Stimulated activated memory B cell treated with anti-CD40 and anti-IgM and Interleukin-4, amounts not matched to agents 10 μg/mL and 1 μg/mL and 100 μg/mL, for 72 hours (primary cell): ENCODE results near the gene RREB1.
A peak's percentile ranks its signal among the peaks of the same experiment; 100 is the strongest.

Experiments
- ATAC-seq: fragments of 150-1000 bp; cut with Tn5 transposase; 2 replicates; pipeline ENCODE4 v1.10.0; 2021
- H3K27ac Mint-ChIP-seq: one replicate; pipeline ENCODE4 v1.8.0; 2022; ENCODE audit warnings: mild to moderate bottlenecking, mixed read lengths
- H3K27me3 Mint-ChIP-seq: one replicate; pipeline ENCODE4 v1.8.0; 2022; ENCODE audit warnings: mixed read lengths
- H3K36me3 Mint-ChIP-seq: one replicate; pipeline ENCODE4 v1.8.0; 2022; ENCODE audit warnings: mixed read lengths
- H3K4me1 Mint-ChIP-seq: one replicate; pipeline ENCODE4 v1.8.0; 2022; ENCODE audit warnings: mixed read lengths
- H3K4me3 Mint-ChIP-seq: one replicate; pipeline ENCODE4 v1.8.0; 2022; ENCODE audit warnings: mild to moderate bottlenecking, moderate library complexity, mixed read lengths
- H3K9me3 Mint-ChIP-seq: one replicate; pipeline ENCODE4 v1.8.0; 2022; ENCODE audit warnings: mixed read lengths

The RREB1 gene

DNA sequence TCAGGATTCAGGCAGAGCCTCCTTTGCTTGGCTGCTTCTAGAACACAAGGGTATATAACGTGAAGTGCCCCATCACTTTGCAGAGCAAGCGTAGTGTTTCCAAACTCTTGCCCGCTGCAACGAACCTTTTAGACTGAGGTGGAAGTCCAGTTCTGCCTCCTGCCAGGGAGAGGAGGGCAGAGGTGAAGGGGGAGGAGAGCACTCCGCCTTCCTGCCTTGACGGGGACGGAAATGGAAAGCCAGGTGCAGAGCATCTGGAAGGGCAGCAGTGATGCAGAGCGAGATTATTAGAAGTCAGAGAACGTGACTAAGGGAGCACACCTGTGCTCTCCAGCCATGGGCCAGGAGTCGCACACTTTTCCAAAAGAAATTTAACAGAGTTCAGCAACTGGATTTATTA lies 63.4 kb downstream of the RREB1 start:
- H3K4me3 Mint-ChIP-seq = no peak overlapping the region
- no peaks in the 10 kb centered on the region for H3K9me3 Mint-ChIP-seq
- ATAC-seq = no peak
- H3K27ac Mint-ChIP-seq = peak overlapping the region; percentile 60
- H3K36me3 Mint-ChIP-seq = peaks cover 10% of the 10 kb centered on the region
- peaks cover 63% of the 10 kb centered on the region for H3K4me1 Mint-ChIP-seq
- H3K27me3 Mint-ChIP-seq = no peaks in the 10 kb centered on the region

DNA sequence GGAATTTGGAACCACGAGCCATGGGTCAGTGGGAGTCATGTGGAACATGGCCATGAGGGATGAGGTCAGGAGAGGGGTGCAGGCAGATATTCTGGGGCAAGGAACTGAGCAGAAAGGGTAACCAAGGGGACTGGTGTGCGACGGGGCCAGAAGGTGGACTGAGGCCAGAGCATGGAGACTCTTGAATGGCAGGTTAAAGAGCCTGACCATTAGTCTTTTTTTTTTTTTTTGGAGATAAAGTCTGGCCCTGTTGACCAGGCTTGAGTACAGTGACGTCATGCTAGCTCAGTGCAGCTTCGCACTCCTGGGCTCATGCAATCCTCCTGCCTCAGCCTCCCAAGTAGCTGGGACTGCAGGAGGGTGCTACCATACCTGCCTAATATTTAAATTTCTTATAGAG lies 64.0 kb downstream of the RREB1 start:
- Mint-ChIP-seq H3K4me3 (no peak overlapping the region), H3K27ac (no peak overlapping the region), H3K27me3 (no peaks in the 10 kb centered on the region), H3K9me3 (no peaks in the 10 kb centered on the region), H3K4me1 (peaks cover 57% of the 10 kb centered on the region), H3K36me3 (peaks cover 10% of the 10 kb centered on the region)
- ATAC-seq = no peak

DNA sequence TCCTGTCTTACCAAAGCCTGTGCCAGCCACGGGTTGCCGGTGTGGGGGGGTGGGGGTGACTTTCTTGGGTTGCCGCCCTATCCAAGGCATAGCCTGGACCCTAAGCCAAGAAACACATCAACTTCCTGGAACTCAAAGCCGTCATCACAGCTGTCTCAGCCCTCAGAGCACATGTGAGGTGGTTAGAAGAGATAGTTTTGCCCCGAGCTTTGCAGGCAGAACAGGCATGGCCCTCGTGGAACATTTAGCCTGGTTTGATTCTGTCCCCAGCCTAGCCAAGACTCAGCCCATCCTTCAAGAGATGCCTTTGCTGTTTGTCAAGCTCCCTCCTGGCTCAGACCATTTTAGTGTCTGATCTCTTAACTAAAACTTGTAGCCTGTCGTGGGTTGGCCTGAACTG lies 64.9 kb downstream of the RREB1 start:
- no peaks in the 10 kb centered on the region for H3K27me3 Mint-ChIP-seq
- no peaks in the 10 kb centered on the region for H3K9me3 Mint-ChIP-seq
- H3K4me1 Mint-ChIP-seq = peaks cover 48% of the 10 kb centered on the region
- H3K27ac Mint-ChIP-seq = no peak overlapping the region
- no peak overlapping the region for H3K4me3 Mint-ChIP-seq
- H3K36me3 Mint-ChIP-seq = peaks cover 15% of the 10 kb centered on the region
- ATAC-seq = no peak

DNA sequence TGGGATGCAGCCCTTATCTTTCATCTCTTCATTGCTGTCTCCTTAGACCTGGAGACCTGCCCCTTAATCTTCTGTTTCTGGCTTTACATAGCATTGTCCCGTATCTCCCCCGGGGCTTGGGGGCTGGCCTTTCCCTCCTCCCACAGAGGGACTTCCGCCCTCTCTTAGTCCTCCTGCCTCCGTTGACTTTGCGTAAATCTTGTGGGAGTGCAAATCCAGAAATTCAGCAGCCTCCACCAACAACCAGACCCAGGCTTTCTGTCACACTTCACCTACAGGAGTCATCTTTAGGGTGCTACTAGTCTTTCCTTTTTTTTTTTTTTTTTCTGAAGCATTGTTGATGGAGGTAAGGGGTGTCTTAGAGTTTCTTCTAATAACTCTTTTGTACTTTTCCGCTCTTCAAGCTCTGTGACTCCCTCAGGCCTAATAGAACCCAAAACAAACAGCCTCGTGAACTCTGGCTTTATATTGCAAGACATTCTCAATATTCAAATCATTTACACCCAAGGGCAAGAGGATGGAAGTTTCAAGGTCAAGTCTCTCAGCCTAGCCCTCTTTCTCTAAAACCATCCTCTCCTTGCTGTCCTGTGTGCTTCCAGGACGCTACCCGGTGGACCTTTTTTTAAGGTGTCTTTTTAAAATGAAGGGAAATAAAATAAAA lies 66.2 kb downstream of the RREB1 start:
- Mint-ChIP-seq H3K27me3 (no peaks in the 10 kb centered on the region), H3K4me1 (peaks cover 37% of the 10 kb centered on the region), H3K27ac (peak overlapping the region; percentile 38)

DNA sequence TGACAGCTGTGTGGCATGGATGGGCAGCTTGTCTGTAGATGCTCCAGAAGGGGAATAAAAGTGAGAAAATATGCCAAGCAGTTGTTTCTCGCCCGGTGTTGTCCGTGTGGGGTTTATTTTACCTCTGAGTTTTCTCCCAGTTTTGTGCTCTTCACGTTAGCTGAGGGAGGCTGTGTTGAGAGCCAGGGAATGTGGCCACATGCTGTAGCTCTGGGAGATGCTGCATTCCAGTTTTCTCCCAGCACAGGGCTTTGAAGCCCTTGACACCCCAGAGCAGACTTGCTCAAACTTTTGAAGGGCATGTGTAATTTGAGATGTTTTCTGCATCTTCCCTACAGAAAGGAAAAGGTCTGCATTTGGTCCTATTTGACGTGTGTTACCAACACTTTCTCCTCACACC lies 67.7 kb downstream of the RREB1 start:
- no peak overlapping the region for H3K27ac Mint-ChIP-seq
- no peaks in the 10 kb centered on the region for H3K27me3 Mint-ChIP-seq
- H3K4me3 Mint-ChIP-seq = no peak overlapping the region
- H3K4me1 Mint-ChIP-seq = peaks cover 22% of the 10 kb centered on the region
- no peaks in the 10 kb centered on the region for H3K9me3 Mint-ChIP-seq
- peaks cover 32% of the 10 kb centered on the region for H3K36me3 Mint-ChIP-seq
- no peak for ATAC-seq

More for the DNA sequence above, 66.2 kb downstream of the RREB1 start:
- no peak overlapping the region for H3K4me3 Mint-ChIP-seq
- H3K9me3 Mint-ChIP-seq = no peaks in the 10 kb centered on the region
- peaks cover 25% of the 10 kb centered on the region for H3K36me3 Mint-ChIP-seq
- ATAC-seq = no peak

DNA sequence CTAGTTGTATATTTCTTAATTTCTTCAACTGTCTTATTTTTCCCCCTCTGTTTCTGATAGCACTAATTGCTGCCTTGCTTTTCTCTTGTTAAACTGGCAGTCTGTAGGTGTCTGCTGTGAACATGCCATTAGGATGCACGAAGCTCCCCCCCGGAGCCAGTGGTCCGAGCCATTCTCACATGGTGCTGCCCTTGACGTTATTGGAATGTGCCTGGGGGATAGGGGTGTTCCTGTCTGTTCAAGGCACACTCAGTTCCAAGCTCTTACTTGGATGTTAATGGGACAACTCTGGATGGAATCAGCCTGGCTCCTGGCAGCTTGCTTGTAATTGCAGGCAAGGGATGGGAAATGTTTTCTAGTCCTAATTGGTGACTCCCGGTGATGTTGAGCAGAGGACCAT lies 68.4 kb downstream of the RREB1 start:
- H3K9me3 Mint-ChIP-seq = no peaks in the 10 kb centered on the region
- ATAC-seq = no peak
- H3K4me1 Mint-ChIP-seq = peaks cover 14% of the 10 kb centered on the region
- H3K36me3 Mint-ChIP-seq = peaks cover 35% of the 10 kb centered on the region
- H3K27ac Mint-ChIP-seq = no peak overlapping the region
- H3K27me3 Mint-ChIP-seq = no peaks in the 10 kb centered on the region
- H3K4me3 Mint-ChIP-seq = no peak overlapping the region

DNA sequence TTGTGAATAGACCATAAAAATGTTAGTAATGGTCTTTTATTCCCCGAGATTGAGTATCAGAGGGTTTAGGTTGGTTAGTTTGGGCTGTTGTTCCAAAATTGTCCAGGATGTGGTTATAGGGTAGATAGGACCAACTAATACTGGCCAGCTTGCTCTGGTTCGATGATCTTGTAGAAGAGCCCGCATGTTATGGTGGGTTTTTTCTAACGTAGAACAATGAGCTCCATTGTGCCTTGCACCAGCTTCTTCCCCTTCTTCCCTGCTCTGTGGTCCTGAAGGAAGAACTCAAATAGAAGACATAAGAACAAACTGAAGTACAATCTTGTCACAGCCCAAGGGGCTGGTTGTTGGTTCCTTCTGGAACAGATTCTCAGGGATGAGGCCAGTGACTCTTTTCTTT lies 70.5 kb downstream of the RREB1 start:
- Mint-ChIP-seq H3K9me3 (no peaks in the 10 kb centered on the region), H3K4me3 (no peak overlapping the region), H3K4me1 (peaks cover 8% of the 10 kb centered on the region), H3K27me3 (no peaks in the 10 kb centered on the region), H3K36me3 (peaks cover 50% of the 10 kb centered on the region), H3K27ac (no peak overlapping the region)
- no peak for ATAC-seq

DNA sequence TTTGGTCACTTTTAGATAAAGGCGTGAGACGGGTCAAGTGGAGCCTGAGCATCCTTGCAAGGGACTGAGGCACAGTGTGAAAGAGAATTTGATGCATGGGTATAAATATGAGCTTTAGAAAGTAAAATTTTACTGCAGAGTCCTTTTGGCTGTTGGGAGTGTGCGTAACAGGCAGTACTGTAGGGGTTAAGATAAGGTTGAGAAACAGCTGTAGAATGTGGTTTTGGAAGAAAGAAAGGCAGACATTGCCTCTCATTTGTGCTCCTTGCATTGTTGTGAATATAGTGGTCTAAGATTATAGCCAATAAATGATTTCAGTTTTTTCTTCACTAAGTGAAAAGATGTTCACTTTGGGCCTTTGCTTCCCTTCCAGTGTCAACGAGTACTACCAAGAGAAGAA lies 73.0 kb downstream of the RREB1 start:
- Mint-ChIP-seq H3K27me3 (no peaks in the 10 kb centered on the region), H3K9me3 (no peaks in the 10 kb centered on the region), H3K4me1 (peaks cover under 1% of the 10 kb centered on the region), H3K4me3 (no peak overlapping the region), H3K36me3 (peaks cover 66% of the 10 kb centered on the region), H3K27ac (no peak overlapping the region)
- no peak for ATAC-seq

DNA sequence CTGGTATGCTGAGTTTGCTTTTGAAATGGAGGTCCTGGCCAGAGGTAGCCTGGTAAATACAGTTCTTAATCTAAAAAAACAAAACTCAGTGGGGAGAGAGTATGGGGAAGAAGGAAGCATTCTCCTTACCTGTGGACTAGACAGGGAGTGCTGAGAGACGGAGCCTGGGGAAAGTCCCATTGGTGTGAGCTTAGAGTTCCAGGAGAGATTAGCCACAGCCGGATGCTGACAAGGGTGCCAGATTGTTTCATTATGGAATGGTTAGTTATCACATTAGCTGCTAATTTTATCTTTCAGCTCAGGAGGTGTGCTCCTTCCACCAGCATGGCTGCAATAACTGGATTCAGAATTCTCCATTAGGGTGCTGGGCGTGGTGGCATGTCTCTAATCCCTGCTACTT lies 75.9 kb downstream of the RREB1 start:
- no peaks in the 10 kb centered on the region for H3K27me3 Mint-ChIP-seq
- H3K4me1 Mint-ChIP-seq = peaks cover 19% of the 10 kb centered on the region
- peaks cover 75% of the 10 kb centered on the region for H3K36me3 Mint-ChIP-seq
- H3K4me3 Mint-ChIP-seq = no peak overlapping the region
- no peak for ATAC-seq
- H3K9me3 Mint-ChIP-seq = no peaks in the 10 kb centered on the region
- H3K27ac Mint-ChIP-seq = no peak overlapping the region

DNA sequence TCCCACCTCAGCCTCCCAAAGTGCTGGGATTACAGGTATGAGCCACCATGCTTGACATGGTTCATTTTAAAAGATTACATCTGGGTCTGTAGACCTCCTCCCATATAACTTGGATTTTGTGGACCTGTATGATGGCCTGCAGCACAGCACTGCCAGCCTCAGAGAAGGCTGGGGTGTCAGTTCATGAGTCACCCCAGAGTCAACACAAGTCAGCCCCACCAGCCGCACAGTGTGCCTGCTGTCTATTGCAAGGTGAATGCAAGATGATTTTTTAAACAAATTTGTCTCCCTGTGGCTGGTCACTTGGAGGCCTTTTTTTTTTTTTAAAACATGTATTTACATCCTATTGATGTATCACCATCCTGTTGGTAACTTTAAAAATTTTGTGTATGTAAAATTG lies 76.7 kb downstream of the RREB1 start:
- Mint-ChIP-seq H3K36me3 (peaks cover 76% of the 10 kb centered on the region), H3K27me3 (no peaks in the 10 kb centered on the region), H3K4me1 (peaks cover 22% of the 10 kb centered on the region)

DNA sequence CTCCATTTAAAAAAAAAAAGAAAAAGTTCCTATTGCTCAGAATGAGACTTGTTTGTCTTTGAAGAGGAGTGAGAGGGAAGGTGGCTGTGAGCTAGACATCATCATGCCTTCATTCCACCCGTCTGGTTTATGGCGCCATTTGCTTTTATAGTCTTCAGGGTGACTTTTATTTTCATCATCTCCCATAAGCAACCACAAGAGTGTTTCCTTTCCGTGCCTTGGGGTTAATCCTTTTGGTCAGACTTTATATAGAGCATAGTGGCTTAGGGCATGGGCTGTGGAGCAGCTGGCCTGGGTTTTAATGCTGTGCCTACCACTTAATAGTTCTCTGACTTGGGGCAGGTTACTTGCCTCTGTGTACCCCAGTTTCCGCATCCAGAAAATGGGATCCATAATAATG lies 77.8 kb downstream of the RREB1 start:
- no peaks in the 10 kb centered on the region for H3K27me3 Mint-ChIP-seq
- H3K4me3 Mint-ChIP-seq = no peak overlapping the region
- peaks cover 80% of the 10 kb centered on the region for H3K36me3 Mint-ChIP-seq
- H3K4me1 Mint-ChIP-seq = peaks cover 22% of the 10 kb centered on the region
- no peak overlapping the region for H3K27ac Mint-ChIP-seq
- no peak for ATAC-seq
- no peaks in the 10 kb centered on the region for H3K9me3 Mint-ChIP-seq

More for the DNA sequence above, 76.7 kb downstream of the RREB1 start:
- no peak overlapping the region for H3K27ac Mint-ChIP-seq
- H3K9me3 Mint-ChIP-seq = no peaks in the 10 kb centered on the region
- H3K4me3 Mint-ChIP-seq = no peak overlapping the region
- ATAC-seq = no peak

DNA sequence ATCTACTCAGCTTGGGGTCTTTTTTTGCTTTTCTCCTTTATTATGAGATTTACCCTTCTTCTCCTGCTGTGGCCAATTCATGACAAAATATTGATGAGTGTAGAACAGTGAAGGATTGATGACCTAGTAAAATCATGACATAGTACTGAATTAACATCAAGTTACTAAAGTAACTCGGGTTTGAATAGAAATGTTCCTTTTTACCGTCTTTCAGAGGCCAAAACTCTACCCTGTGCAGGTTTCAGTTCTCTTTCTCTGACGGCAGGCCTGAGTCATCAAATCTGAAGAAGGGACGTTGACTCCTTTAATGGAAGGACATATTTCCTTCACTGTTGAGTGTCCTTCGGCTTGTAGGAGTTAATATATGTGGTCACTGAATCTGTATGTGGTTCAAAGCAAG lies 80.7 kb downstream of the RREB1 start:
- peak overlapping the region; percentile 77 for H3K27ac Mint-ChIP-seq
- peaks cover 22% of the 10 kb centered on the region for H3K4me1 Mint-ChIP-seq
- no peaks in the 10 kb centered on the region for H3K9me3 Mint-ChIP-seq
- ATAC-seq = peak; percentile 89
- peaks cover 80% of the 10 kb centered on the region for H3K36me3 Mint-ChIP-seq
- H3K4me3 Mint-ChIP-seq = no peak overlapping the region
- H3K27me3 Mint-ChIP-seq = no peaks in the 10 kb centered on the region

DNA sequence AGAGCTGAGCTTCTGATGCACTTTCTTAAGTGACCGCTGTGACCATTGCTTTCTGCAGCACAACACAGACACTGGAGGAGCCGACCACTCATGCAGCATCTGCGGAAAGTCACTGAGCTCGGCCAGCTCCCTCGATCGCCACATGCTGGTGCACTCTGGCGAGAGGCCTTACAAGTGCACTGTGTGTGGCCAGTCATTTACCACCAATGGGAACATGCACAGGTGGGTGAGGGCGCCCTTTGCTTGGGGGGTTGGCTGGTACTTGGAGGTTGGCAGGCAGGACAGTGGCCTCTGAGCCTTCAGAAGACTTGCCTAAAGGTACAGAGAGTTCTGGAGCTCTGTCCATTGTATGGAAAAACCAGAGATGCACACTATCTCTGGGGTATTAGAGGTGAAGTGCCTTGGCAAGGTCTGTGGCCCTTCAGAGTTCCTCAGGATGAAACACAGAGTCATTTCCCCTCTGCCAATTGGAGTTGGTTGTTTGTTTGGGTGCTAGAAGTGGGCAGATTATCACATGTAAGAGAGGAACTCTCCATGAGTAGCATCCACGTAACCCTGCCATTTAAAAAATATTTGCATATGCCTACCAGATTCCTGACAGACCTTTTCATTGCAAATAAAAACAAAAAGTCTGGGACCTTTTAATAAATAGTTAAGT lies 81.5 kb downstream of the RREB1 start:
- Mint-ChIP-seq H3K27me3 (no peaks in the 10 kb centered on the region), H3K9me3 (no peaks in the 10 kb centered on the region), H3K36me3 (peaks cover 79% of the 10 kb centered on the region), H3K27ac (peak overlapping the region; percentile 77), H3K4me3 (no peak overlapping the region), H3K4me1 (peaks cover 22% of the 10 kb centered on the region)
- no peak for ATAC-seq

DNA sequence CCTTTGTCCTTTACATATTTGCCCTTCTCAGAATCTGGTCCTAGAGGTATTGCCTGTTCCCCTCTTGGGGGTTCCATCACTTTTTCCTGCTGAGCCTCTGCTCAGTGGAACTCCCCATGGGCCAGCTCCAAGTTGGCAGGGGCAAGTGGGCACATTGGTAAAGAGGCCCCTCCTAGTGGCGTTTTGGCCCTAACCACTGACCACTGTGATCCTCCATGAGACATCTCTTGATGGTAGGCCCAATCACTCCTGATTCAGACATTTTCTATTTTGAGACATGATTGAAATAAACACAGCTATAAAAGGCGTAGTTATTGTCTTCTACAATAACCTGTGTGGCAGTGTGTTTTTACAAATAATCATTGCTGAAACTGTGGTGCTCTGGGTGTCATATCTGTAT lies 83.0 kb downstream of the RREB1 start:
- Mint-ChIP-seq H3K9me3 (no peaks in the 10 kb centered on the region), H3K27me3 (no peaks in the 10 kb centered on the region), H3K4me1 (peaks cover 25% of the 10 kb centered on the region), H3K27ac (peak overlapping the region; percentile 11), H3K4me3 (no peak overlapping the region), H3K36me3 (peaks cover 72% of the 10 kb centered on the region)
- no peak for ATAC-seq

DNA sequence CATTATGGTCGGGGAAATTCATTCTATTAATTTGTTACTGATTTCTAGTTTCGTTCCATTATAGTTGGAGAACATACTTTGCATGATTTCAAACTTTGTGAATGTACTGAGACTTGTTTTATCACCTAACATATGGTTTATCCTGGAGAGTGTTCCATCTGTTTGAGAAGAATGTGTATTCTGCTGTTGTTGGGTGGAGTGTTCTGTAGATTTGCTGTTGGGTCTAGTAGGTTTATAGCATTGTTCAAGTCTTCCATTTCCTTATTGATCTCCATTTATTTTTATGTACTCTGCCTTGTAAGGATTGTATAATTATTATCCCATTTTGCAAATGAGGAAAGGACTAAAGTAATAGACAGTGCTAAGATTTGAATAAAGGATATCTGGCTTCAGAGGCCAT lies 85.4 kb downstream of the RREB1 start:
- H3K9me3 Mint-ChIP-seq = no peaks in the 10 kb centered on the region
- H3K4me3 Mint-ChIP-seq = no peak overlapping the region
- peaks cover 68% of the 10 kb centered on the region for H3K36me3 Mint-ChIP-seq
- ATAC-seq = no peak
- H3K27me3 Mint-ChIP-seq = no peaks in the 10 kb centered on the region
- peaks cover 15% of the 10 kb centered on the region for H3K4me1 Mint-ChIP-seq
- peak overlapping the region; percentile 46 for H3K27ac Mint-ChIP-seq

DNA sequence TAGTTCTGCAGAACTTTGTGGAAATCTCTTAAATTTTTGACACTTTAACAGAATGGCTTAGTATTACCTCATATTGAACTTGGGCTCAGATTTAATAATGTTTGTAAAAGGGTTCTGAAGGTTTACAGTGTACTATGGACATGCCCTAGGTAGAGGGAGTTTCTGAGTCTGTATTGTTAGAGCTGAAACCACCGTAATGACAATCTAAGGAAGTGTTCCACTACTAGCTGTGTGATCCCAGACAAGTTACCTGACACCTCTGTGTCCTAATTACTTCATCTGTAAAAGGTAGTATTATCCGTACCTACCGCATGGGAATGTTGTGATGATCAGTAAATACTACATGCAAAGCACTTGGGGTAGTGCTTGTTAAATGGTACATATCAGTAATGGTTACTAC lies 86.9 kb downstream of the RREB1 start:
- peak overlapping the region; percentile 30 for H3K27ac Mint-ChIP-seq
- H3K9me3 Mint-ChIP-seq = no peaks in the 10 kb centered on the region
- peaks cover 58% of the 10 kb centered on the region for H3K36me3 Mint-ChIP-seq
- peaks cover 12% of the 10 kb centered on the region for H3K4me1 Mint-ChIP-seq
- no peaks in the 10 kb centered on the region for H3K27me3 Mint-ChIP-seq
- ATAC-seq = no peak
- H3K4me3 Mint-ChIP-seq = no peak overlapping the region
